GM12878 (cell line): ENCODE results near the gene ATP2B1. TPM values are rescaled to one million over a fixed set of nuclear protein-coding genes. Genes with fewer than 3 reads are reported as not detected.

ENCODE experiments used
- BACH1 ChIP-seq: fragments of 450-650 bp; IDR thresholded peaks from 2 replicates; pipeline ENCODE4 v1.6.1; 2017; ENCODE audit warnings: mild to moderate bottlenecking, borderline replicate concordance
- BCL11A ChIP-seq: IDR thresholded peaks from 2 replicates; pipeline ENCODE4 v1.6.1; 2011; ENCODE audit warnings: low read depth, low read length
- EZH2 ChIP-seq: IDR thresholded peaks from 2 replicates; pipeline ENCODE4 v1.6.1; 2012; ENCODE audit warnings: low read depth, mild to moderate bottlenecking, control low read depth, inconsistent platforms, low read length, borderline replicate concordance; ENCODE audit not compliant: control insufficient read depth
- KDM1A ChIP-seq: fragments of 200-600 bp; sonication (generic); IDR thresholded peaks from 2 replicates; pipeline ENCODE4 v1.6.1; 2016; ENCODE audit warnings: borderline replicate concordance
- LARP7 ChIP-seq: fragments of 450-650 bp; IDR thresholded peaks from 2 replicates; pipeline ENCODE4 v1.6.1; 2017; ENCODE audit warnings: mild to moderate bottlenecking
- NFYB ChIP-seq: IDR thresholded peaks from 2 replicates; pipeline ENCODE4 v1.6.1; 2011; ENCODE audit warnings: low read depth, mild to moderate bottlenecking, low read length, improper control_type of control experiment, moderate library complexity; ENCODE audit not compliant: insufficient read depth
- RAD21 ChIP-seq: IDR thresholded peaks from 2 replicates; pipeline ENCODE4 v1.6.1; 2011; ENCODE audit warnings: mild to moderate bottlenecking, low read depth, low read length, moderate library complexity; ENCODE audit not compliant: insufficient read depth
- RUNX3 ChIP-seq: IDR thresholded peaks from 2 replicates; pipeline ENCODE4 v1.6.1; 2012; ENCODE audit warnings: low read length, inconsistent platforms
- SMARCA5 ChIP-seq: fragments of 450-650 bp; IDR thresholded peaks from 2 replicates; pipeline ENCODE4 v1.6.1; 2017; ENCODE audit warnings: mild to moderate bottlenecking
- STAT3 ChIP-seq: IDR thresholded peaks from 2 replicates; pipeline ENCODE4 v1.6.1; 2011; ENCODE audit warnings: low read depth, low read length, improper control_type of control experiment
- TCF3 ChIP-seq: IDR thresholded peaks from 2 replicates; pipeline ENCODE4 v1.6.1; 2012; ENCODE audit warnings: low read depth, mild to moderate bottlenecking, low read length, borderline replicate concordance; ENCODE audit not compliant: insufficient read depth
- WRNIP1 ChIP-seq: IDR thresholded peaks from 2 replicates; pipeline ENCODE4 v1.6.1; 2011; ENCODE audit warnings: low read depth, low read length, improper control_type of control experiment, borderline replicate concordance
- ZSCAN29 ChIP-seq: fragments of 450-650 bp; IDR thresholded peaks from 2 replicates; pipeline ENCODE4 v1.6.1; 2017; ENCODE audit warnings: mild to moderate bottlenecking, moderate library complexity
- polyA plus RNA-seq, 11 experiments: library from polyadenylated mRNA; depleted of rRNA in 4 of 11; unstranded in 6 of 11; stranded (reverse) in 5 of 11; fragments of >200 nt; fragmentation: Nextera tagmentation in 4 of 11; fragmentation: Illumina TruSeq in 1 of 11; extraction: Ambion mirVana in 4 of 11; extraction: Trizol in 1 of 11; gene quantifications; 1 replicate in 1 of 11; 2 replicates in 10 of 11; pipeline versions ENCODE4 v1.2.1 to v1.2.3, GENCODE V29; 2011 to 2016; ENCODE audit warnings: inconsistent platforms in 2 of 11, missing spikeins in 2 of 11, low read depth in 1 of 11
- total RNA-seq, 4 experiments: library from RNA; depleted of rRNA in 3 of 4; stranded (reverse); fragments of >200 nt in 3 of 4; fragmentation: Illumina TruSeq in 1 of 4; extraction: Trizol in 1 of 4; gene quantifications; 2 replicates each; pipeline versions ENCODE4 v1.2.1 to v1.2.3, GENCODE V29; 2013 to 2021
- TF ChIP-seq, protein P1 (sequence below): fragments of 450-650 bp; IDR thresholded peaks from 2 replicates; pipeline ENCODE4 v1.6.1; 2017; ENCODE audit warnings: low read depth, mild to moderate bottlenecking, moderate library complexity
- TF ChIP-seq, protein P2 (sequence below): fragments of 450-650 bp; IDR thresholded peaks from 2 replicates; pipeline ENCODE4 v1.6.1; 2017; ENCODE audit warnings: mild to moderate bottlenecking, moderate library complexity
- TF ChIP-seq, protein P3 (sequence below): fragments of 450-650 bp; IDR thresholded peaks from 2 replicates; pipeline ENCODE4 v1.6.1; 2016; ENCODE audit warnings: mild to moderate bottlenecking
- TF ChIP-seq, protein P4 (sequence below): IDR thresholded peaks from 2 replicates; pipeline ENCODE4 v1.6.1; 2012; ENCODE audit warnings: improper control_type of control experiment, low read depth, low read length; ENCODE audit not compliant: insufficient replicate concordance

The ATP2B1 gene
- total and polyA plus RNA-seq, 10 of the 15 experiments (the other 5 are each of a cell fraction or from before 2014, with no cell fraction given): 15.9 to 67.8 (median 48.5) TPM

DNA sequence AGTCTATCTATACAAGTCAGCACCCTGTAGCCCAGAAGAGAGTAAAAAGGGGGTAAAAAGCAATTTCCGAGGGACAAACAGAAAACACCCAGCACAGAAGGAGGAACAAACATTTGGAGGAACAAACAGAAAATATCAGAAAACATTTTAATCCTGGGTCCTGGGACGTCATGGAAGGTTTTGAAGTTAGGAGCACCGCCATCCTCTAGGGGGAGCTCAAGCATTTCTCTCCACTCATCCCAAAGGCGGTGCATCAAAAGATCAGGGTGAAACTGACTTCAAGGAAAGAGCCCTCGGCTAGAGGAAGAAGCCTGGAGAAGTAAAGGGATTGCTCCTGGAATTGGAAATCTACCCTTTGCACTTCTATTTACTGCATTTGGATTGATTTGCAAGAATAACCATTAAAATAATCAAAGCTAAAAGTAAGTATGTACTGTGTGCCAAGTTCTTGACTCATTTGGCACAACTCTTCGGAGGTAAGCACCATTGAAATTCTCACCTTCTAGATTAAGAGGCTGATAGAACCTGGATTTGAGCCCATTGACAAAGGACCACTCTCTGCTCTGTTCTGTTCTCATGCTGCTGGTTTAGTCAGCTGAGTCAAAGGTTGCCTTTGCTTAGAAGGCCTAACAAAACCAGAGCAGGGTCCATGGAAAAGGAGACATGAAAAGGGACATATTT is 165.6 kb downstream of the ATP2B1 start (continued):
- TF ChIP-seq, protein P1, sequence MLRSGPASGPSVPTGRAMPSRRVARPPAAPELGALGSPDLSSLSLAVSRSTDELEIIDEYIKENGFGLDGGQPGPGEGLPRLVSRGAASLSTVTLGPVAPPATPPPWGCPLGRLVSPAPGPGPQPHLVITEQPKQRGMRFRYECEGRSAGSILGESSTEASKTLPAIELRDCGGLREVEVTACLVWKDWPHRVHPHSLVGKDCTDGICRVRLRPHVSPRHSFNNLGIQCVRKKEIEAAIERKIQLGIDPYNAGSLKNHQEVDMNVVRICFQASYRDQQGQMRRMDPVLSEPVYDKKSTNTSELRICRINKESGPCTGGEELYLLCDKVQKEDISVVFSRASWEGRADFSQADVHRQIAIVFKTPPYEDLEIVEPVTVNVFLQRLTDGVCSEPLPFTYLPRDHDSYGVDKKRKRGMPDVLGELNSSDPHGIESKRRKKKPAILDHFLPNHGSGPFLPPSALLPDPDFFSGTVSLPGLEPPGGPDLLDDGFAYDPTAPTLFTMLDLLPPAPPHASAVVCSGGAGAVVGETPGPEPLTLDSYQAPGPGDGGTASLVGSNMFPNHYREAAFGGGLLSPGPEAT: no peak
- peak; percentile 99 for TF ChIP-seq RAD21
- TF ChIP-seq SMARCA5: no peak
- TF ChIP-seq, protein P2, sequence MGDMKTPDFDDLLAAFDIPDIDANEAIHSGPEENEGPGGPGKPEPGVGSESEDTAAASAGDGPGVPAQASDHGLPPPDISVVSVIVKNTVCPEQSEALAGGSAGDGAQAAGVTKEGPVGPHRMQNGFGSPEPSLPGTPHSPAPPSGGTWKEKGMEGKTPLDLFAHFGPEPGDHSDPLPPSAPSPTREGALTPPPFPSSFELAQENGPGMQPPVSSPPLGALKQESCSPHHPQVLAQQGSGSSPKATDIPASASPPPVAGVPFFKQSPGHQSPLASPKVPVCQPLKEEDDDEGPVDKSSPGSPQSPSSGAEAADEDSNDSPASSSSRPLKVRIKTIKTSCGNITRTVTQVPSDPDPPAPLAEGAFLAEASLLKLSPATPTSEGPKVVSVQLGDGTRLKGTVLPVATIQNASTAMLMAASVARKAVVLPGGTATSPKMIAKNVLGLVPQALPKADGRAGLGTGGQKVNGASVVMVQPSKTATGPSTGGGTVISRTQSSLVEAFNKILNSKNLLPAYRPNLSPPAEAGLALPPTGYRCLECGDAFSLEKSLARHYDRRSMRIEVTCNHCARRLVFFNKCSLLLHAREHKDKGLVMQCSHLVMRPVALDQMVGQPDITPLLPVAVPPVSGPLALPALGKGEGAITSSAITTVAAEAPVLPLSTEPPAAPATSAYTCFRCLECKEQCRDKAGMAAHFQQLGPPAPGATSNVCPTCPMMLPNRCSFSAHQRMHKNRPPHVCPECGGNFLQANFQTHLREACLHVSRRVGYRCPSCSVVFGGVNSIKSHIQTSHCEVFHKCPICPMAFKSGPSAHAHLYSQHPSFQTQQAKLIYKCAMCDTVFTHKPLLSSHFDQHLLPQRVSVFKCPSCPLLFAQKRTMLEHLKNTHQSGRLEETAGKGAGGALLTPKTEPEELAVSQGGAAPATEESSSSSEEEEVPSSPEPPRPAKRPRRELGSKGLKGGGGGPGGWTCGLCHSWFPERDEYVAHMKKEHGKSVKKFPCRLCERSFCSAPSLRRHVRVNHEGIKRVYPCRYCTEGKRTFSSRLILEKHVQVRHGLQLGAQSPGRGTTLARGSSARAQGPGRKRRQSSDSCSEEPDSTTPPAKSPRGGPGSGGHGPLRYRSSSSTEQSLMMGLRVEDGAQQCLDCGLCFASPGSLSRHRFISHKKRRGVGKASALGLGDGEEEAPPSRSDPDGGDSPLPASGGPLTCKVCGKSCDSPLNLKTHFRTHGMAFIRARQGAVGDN: no peak
- TF ChIP-seq, protein P3, sequence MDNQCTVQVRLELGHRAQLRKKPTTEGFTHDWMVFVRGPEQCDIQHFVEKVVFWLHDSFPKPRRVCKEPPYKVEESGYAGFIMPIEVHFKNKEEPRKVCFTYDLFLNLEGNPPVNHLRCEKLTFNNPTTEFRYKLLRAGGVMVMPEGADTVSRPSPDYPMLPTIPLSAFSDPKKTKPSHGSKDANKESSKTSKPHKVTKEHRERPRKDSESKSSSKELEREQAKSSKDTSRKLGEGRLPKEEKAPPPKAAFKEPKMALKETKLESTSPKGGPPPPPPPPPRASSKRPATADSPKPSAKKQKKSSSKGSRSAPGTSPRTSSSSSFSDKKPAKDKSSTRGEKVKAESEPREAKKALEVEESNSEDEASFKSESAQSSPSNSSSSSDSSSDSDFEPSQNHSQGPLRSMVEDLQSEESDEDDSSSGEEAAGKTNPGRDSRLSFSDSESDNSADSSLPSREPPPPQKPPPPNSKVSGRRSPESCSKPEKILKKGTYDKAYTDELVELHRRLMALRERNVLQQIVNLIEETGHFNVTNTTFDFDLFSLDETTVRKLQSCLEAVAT: no peak
- TF ChIP-seq TCF3: no peak
- TF ChIP-seq LARP7: no peak
- no peak for TF ChIP-seq ZSCAN29
- TF ChIP-seq BACH1: no peak
- TF ChIP-seq NFYB: no peak
- no peak for TF ChIP-seq KDM1A
- peak; percentile 7; the same call in 1 of the 2 replicates for TF ChIP-seq RUNX3
- TF ChIP-seq, protein P4, sequence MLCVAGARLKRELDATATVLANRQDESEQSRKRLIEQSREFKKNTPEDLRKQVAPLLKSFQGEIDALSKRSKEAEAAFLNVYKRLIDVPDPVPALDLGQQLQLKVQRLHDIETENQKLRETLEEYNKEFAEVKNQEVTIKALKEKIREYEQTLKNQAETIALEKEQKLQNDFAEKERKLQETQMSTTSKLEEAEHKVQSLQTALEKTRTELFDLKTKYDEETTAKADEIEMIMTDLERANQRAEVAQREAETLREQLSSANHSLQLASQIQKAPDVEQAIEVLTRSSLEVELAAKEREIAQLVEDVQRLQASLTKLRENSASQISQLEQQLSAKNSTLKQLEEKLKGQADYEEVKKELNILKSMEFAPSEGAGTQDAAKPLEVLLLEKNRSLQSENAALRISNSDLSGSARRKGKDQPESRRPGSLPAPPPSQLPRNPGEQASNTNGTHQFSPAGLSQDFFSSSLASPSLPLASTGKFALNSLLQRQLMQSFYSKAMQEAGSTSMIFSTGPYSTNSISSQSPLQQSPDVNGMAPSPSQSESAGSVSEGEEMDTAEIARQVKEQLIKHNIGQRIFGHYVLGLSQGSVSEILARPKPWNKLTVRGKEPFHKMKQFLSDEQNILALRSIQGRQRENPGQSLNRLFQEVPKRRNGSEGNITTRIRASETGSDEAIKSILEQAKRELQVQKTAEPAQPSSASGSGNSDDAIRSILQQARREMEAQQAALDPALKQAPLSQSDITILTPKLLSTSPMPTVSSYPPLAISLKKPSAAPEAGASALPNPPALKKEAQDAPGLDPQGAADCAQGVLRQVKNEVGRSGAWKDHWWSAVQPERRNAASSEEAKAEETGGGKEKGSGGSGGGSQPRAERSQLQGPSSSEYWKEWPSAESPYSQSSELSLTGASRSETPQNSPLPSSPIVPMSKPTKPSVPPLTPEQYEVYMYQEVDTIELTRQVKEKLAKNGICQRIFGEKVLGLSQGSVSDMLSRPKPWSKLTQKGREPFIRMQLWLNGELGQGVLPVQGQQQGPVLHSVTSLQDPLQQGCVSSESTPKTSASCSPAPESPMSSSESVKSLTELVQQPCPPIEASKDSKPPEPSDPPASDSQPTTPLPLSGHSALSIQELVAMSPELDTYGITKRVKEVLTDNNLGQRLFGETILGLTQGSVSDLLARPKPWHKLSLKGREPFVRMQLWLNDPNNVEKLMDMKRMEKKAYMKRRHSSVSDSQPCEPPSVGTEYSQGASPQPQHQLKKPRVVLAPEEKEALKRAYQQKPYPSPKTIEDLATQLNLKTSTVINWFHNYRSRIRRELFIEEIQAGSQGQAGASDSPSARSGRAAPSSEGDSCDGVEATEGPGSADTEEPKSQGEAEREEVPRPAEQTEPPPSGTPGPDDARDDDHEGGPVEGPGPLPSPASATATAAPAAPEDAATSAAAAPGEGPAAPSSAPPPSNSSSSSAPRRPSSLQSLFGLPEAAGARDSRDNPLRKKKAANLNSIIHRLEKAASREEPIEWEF: no peak
- TF ChIP-seq WRNIP1: no peak
- no peak for TF ChIP-seq EZH2
- TF ChIP-seq BCL11A: no peak
- 0 out of 2 replicates have a peak, but pooled peaks have one; percentile 50 for TF ChIP-seq STAT3
